Measurements from ENCODE around the gene PCDH1. TPM values are rescaled to one million over a fixed set of nuclear protein-coding genes. Genes with fewer than 3 reads are reported as not detected.

PCDH1 gene
- total RNA-seq, 1 donor: 1.4 TPM

DNA sequence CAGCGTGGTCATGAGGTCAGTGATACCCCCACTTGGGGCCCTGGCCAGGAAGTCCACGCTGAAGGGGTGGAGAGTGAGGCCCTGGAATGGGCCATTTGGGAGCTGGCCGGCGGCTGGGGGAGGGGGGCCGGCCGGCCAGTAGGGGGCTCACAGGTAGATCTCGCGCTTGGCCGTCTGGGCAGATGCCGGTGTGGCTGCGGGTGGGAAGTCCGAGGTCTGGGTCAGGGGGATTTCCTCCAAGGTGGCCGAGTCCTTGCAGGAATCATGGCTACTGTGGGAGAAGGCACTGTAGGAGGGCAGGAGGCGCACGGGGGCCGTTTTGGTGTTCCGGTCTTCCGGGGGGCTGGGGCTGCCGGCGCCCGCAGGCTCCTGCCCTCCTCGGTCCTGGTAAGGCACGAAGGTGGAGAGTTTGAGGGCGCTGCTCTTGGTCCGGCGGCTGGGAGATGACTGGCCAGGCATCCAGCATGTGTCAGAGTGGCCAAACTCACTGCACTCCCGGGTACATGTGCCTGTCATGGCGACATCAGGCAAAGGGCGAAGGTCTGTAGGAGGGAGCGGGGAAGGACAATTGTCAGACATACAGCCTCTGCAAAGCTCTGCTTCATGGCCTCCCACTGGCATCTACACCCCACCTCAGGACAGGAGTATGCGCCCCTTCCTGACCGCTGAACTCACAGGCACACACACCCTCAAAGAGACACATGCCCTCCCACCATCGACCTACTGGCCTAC lies 24.1 kb downstream of the PCDH1 start:
- no peak overlapping the region for H3K4me2 ChIP-seq (ENCODE audit: insufficient read depth, low read length)
- no peak overlapping the region for H3K4me3 ChIP-seq (ENCODE audit: insufficient read depth, low read length)
- TF ChIP-seq, protein P1, sequence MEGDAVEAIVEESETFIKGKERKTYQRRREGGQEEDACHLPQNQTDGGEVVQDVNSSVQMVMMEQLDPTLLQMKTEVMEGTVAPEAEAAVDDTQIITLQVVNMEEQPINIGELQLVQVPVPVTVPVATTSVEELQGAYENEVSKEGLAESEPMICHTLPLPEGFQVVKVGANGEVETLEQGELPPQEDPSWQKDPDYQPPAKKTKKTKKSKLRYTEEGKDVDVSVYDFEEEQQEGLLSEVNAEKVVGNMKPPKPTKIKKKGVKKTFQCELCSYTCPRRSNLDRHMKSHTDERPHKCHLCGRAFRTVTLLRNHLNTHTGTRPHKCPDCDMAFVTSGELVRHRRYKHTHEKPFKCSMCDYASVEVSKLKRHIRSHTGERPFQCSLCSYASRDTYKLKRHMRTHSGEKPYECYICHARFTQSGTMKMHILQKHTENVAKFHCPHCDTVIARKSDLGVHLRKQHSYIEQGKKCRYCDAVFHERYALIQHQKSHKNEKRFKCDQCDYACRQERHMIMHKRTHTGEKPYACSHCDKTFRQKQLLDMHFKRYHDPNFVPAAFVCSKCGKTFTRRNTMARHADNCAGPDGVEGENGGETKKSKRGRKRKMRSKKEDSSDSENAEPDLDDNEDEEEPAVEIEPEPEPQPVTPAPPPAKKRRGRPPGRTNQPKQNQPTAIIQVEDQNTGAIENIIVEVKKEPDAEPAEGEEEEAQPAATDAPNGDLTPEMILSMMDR (IDR thresholded peaks at IDR 0.05; ENCODE audit: extremely low read depth, low read depth, low read length): no peak
- no peaks in the 10 kb centered on the region for H3K36me3 ChIP-seq (ENCODE audit: insufficient read depth, low read length)
- H3K9me3 ChIP-seq (ENCODE audit: low read depth, low read length): no peaks in the 10 kb centered on the region
- no peak overlapping the region for H3K27ac ChIP-seq (ENCODE audit: low read depth, low read length)
- peaks cover 4% of the 10 kb centered on the region for H3K4me1 ChIP-seq (ENCODE audit: insufficient read depth, low read length)
- H3K79me2 ChIP-seq (ENCODE audit: insufficient read depth, low read length): no peaks in the 10 kb centered on the region
- peak; percentile 81 for DNase-seq (ENCODE audit: insufficient read length, low spot score, missing footprints)
- H4K20me1 ChIP-seq (ENCODE audit: insufficient read depth, low read length): no peaks in the 10 kb centered on the region
- H3K27me3 ChIP-seq (ENCODE audit: insufficient read depth, low read length): no peaks in the 10 kb centered on the region
- no peak overlapping the region for H2AFZ ChIP-seq (ENCODE audit: low read length)

DNA sequence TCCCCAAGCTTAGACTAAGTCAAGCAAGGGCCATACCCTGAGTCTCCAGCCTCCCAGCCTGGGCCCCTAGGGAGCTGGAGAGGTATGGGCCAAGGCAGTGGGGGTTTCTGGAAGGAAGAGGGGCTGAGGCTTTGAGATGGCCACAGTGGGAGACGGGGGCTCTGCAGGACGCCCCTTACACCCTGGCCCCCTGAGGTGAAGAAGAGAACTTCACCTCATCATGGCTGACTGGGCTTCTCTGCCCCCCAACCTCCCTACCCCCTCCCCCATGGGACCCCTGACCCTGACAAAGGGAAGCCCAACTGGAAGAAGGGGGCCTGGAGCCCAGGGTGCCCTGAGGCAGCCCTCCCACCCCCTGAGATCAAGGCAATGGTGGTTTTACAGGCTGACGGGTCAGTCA lies 25.8 kb downstream of the PCDH1 start:
- no peaks in the 10 kb centered on the region for H3K27me3 ChIP-seq (ENCODE audit: insufficient read depth, low read length)

DNA sequence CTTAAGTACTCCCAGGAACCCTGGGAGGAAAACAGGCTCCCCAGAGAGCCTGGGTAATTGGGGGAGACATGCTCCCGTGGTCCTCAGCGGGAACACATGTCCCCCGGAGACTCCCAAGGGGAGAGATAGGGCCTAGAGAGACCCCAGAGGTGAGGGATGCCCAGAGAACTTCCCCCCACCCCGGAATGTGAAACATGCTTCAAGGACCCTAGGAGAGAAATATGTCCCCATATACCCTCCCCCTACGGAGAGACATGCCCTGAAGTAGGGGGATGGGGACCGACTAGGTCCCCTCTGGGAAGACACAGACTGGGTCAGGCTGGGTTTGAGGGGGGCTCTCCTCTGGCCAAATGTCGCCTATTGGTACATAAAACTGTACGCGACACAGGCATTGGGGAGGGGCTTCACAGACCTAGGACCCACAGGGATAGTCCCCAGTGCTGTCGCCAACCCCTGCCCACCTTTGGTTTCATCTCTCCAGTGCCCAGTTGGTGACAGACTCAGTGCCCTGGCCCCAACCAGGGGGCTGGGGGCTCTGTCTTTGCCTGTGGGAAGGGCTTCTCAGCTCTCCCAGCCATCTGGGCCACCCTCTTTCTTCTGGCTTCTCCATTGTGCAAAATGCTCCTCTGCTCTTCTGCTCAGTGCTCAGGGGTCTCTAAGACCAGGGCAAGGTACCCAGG lies 26.9 kb downstream of the PCDH1 start:
- H3K9me3 ChIP-seq (ENCODE audit: low read depth, low read length): no peaks in the 10 kb centered on the region
- no peak overlapping the region for H3K4me3 ChIP-seq (ENCODE audit: insufficient read depth, low read length)
- H3K79me2 ChIP-seq (ENCODE audit: insufficient read depth, low read length): no peaks in the 10 kb centered on the region
- no peaks in the 10 kb centered on the region for H3K36me3 ChIP-seq (ENCODE audit: insufficient read depth, low read length)
- peaks cover 9% of the 10 kb centered on the region for H3K4me1 ChIP-seq (ENCODE audit: insufficient read depth, low read length)
- DNase-seq (ENCODE audit: insufficient read length, low spot score, missing footprints): peak; percentile 67
- TF ChIP-seq, protein P1 (IDR thresholded peaks at IDR 0.05; ENCODE audit: extremely low read depth, low read depth, low read length): no peak
- peak overlapping the region; percentile 58 for H3K4me2 ChIP-seq (ENCODE audit: insufficient read depth, low read length)
- H2AFZ ChIP-seq (ENCODE audit: low read length): peak overlapping the region; percentile 44
- H3K27me3 ChIP-seq (ENCODE audit: insufficient read depth, low read length): no peaks in the 10 kb centered on the region
- no peak overlapping the region for H3K27ac ChIP-seq (ENCODE audit: low read depth, low read length)
- no peaks in the 10 kb centered on the region for H4K20me1 ChIP-seq (ENCODE audit: insufficient read depth, low read length)

More for the DNA sequence above, 25.8 kb downstream of the PCDH1 start:
- H4K20me1 ChIP-seq (ENCODE audit: insufficient read depth, low read length): no peaks in the 10 kb centered on the region
- H3K79me2 ChIP-seq (ENCODE audit: insufficient read depth, low read length): no peaks in the 10 kb centered on the region
- no peak overlapping the region for H3K27ac ChIP-seq (ENCODE audit: low read depth, low read length)
- no peak overlapping the region for H3K4me2 ChIP-seq (ENCODE audit: insufficient read depth, low read length)
- TF ChIP-seq, protein P1 (IDR thresholded peaks at IDR 0.05; ENCODE audit: extremely low read depth, low read depth, low read length): no peak
- no peaks in the 10 kb centered on the region for H3K9me3 ChIP-seq (ENCODE audit: low read depth, low read length)
- DNase-seq (ENCODE audit: insufficient read length, low spot score, missing footprints): peak; percentile 61
- H2AFZ ChIP-seq (ENCODE audit: low read length): no peak overlapping the region
- no peak overlapping the region for H3K4me3 ChIP-seq (ENCODE audit: insufficient read depth, low read length)
- H3K36me3 ChIP-seq (ENCODE audit: insufficient read depth, low read length): no peaks in the 10 kb centered on the region
- H3K4me1 ChIP-seq (ENCODE audit: insufficient read depth, low read length): peaks cover 9% of the 10 kb centered on the region

DNA sequence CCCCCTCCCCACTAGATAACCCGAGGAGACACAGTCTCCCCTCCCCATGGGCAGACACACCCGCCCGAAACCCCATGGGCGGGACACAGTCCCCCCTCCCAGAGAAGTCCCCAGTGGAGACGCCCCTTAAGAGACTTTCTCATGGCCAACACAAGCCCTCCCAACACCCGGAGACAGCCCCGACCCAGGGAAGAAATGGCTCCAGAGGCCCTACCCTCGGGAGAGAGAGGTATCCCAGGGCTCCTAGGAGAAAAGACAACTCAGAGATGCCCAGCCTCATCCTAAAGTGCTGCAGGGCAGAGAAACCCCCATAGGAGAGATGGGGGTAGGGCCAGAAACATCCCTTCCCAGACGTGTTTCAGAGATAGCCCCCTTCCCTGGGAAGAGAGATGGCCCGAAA lies 27.4 kb downstream of the PCDH1 start:
- no peaks in the 10 kb centered on the region for H3K27me3 ChIP-seq (ENCODE audit: insufficient read depth, low read length)
- TF ChIP-seq, protein P1 (IDR thresholded peaks at IDR 0.05; ENCODE audit: extremely low read depth, low read depth, low read length): no peak
- H3K79me2 ChIP-seq (ENCODE audit: insufficient read depth, low read length): no peaks in the 10 kb centered on the region
- H4K20me1 ChIP-seq (ENCODE audit: insufficient read depth, low read length): no peaks in the 10 kb centered on the region
- H3K36me3 ChIP-seq (ENCODE audit: insufficient read depth, low read length): no peaks in the 10 kb centered on the region
- H3K4me2 ChIP-seq (ENCODE audit: insufficient read depth, low read length): peak overlapping the region; percentile 58
- no peaks in the 10 kb centered on the region for H3K9me3 ChIP-seq (ENCODE audit: low read depth, low read length)
- peaks cover 9% of the 10 kb centered on the region for H3K4me1 ChIP-seq (ENCODE audit: insufficient read depth, low read length)
- peak overlapping the region; percentile 44 for H2AFZ ChIP-seq (ENCODE audit: low read length)
- no peak overlapping the region for H3K27ac ChIP-seq (ENCODE audit: low read depth, low read length)
- H3K4me3 ChIP-seq (ENCODE audit: insufficient read depth, low read length): peak overlapping the region; percentile 39
- peak; percentile 91 for DNase-seq (ENCODE audit: insufficient read length, low spot score, missing footprints)

All from osteoblast (primary cell).